Uterus (tissue), 2 donors: ENCODE measurements around the gene ZC3H4.

Source experiments
- CTCF ChIP-seq, 4 experiments: fragments of 200-600 bp in 2 of 4; fragments of 450-650 bp in 2 of 4; sonication (generic) in 2 of 4; IDR thresholded peaks; one replicate each; pipeline ENCODE4 v1.5.1; 2016 to 2019; ENCODE audit warnings: antibody characterized with exemption in 4 of 4, mild to moderate bottlenecking in 2 of 4, moderate library complexity in 1 of 4
- POLR2A ChIP-seq, 2 donors: fragments of 450-650 bp; IDR thresholded peaks; one replicate each; pipeline ENCODE4 v1.6.1; 2016; ENCODE audit warnings: antibody characterized with exemption in 2 of 2, mild to moderate bottlenecking in 1 of 2, moderate library complexity in 1 of 2

GRCh38 chr19:47075941-47076340 is 37.6 kb downstream of the ZC3H4 start:
- no peak for TF ChIP-seq CTCF (IDR thresholded peaks at IDR 0.05)
- no peak for TF ChIP-seq POLR2A (IDR thresholded peaks at IDR 0.05)
